Left ventricle myocardium superior (tissue), 1 donor: Measurements from ENCODE around the gene RBM28. TPM values are rescaled to one million over a fixed set of nuclear protein-coding genes. Genes with fewer than 3 reads are reported as not detected.

Experiments
- ATAC-seq: fragments of 200-7000 bp; cut with Tn5 transposase; one replicate; pipeline ENCODE4 v1.9.1; 2020; ENCODE audit warnings: mild to moderate bottlenecking, moderate library complexity
- DNase-seq: peaks from one replicate; pipeline ENCODE4 v3.0.0-alpha.2; 2020
- intact Hi-C: fragments of 100-400 bp; cut with micrococcal nuclease; formaldehyde crosslinking; loops from one replicate; pipeline ENCODE4 v1.11.0; 2022
- total RNA-seq: library from RNA; stranded (reverse); fragmentation: NEBNext Ultra II Directional; extraction: Animal tissue kit (Norgen Biotek cat#: 25700); gene quantifications from one replicate; pipeline ENCODE4 v1.2.1, GENCODE V29; 2021
- donor health status: DM: no; HTN: yes; CAD: no; lungs with severe emphysema.

Gene RBM28
- total RNA-seq, 1 donor from 2014 or later, result 36.0 TPM

DNA sequence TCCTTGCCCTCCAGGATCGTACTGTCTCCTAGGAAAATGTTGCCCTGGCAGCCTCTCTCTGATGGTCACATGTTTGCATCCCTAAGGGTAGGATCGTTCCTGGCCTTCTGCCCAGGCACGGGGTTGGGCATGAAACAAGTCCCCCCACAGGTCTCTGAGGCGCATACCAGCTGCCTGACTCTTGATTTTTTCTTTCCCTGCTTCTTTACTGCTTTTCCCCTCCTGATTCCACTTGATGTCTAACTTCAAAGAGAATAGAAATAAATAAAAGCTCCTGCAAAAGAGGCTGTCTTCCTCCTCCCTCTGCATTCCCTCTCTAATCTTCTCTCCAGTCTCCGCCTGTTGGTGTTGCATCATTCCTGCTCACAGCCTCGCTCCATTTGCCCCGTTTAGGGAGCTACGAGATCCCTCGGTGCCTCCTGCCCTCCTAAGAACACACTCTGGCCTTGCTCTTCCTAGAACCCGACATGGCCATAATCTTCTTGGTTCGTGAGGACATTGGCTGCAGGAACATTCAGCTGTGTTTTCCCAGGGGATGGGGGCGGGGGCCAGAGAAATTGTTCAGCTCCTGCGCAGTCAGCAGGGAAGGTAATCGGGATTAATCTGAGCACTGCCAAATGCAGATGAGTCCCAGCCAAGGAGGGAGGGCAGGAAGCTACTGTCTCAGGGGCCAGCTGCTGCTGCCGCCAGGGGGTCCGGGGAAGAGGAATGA lies 76.7 kb downstream of the RBM28 start:
- DNase-seq (peak; percentile 62), ATAC-seq (peak; percentile 83)
- intact Hi-C loops, result no loop called here

DNA sequence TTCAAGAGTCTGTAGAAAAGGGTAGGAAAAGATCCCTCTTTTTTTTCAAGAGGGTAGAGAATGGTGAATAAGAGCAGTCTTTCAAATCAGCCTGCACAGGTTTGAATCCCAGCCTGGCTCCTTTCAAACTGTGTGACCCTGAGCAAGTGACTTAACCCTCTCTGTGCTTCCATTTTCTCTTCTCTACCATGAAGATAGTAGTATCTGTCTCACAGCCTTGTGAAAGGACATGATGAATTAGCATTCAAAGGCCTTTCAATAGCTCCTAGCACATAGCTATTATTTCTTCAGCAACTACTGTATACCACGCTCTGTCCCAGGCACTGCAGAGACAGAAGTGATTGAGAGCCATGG lies 77.2 kb downstream of the RBM28 start:
- ATAC-seq (no peak), DNase-seq (no peak)
- intact Hi-C loops, result no loop called here

DNA sequence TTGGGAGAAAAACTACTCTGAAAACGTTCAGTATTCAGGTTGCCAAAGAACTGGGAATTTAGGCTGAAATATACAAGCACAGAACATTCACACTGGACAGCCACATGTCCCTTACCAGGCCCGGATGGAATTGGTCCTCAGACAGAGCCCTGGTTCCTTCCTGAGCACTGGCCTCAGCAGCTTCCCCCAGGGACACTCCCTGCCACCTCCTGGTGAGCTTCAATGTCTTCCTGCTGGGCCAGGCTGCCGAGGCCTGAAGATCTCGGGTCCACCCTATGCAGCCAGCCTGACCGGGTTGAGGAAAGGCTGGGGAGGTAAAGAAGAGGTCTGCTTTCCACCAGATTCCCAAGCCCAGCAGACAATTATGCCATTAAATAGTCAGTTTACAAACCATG lies 77.8 kb downstream of the RBM28 start:
- no peak for ATAC-seq
- intact Hi-C loops, result no loop called here
- DNase-seq, result no peak

DNA sequence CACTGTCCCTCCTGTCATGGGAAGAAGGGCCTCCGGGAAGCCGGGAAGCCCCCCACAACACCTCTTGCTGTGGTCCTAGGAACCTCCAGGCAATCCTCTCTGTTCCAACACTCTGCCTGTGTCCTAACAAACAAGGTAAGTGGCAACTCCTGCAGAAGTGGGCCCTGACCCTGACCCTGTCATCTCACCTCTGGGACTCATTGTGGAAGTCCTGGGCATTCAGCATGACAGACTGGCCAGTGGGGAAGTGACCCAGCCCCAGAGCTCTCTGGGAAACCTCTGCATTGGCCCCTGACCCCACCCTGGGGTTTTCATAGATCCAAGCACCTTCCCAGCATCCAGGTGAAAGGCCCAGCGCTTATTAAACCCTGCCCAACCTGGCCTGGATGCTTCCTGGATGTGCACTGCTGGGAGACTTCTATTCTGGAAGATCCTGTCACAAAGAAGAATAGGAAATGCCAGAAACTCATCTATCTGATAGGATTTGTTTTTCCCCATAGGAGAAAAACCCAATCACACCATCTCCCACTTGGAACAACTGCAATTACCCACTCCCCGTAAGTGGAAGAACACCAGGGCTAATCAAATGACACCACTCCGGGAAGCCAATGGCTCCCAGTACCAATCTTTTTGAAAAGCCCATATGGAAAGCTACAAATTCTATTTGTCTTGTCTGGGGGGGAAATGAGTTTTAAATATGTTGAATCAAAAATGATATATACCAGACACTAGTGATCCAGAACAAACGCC lies 78.4 kb downstream of the RBM28 start:
- intact Hi-C loops, result no loop called here

DNA sequence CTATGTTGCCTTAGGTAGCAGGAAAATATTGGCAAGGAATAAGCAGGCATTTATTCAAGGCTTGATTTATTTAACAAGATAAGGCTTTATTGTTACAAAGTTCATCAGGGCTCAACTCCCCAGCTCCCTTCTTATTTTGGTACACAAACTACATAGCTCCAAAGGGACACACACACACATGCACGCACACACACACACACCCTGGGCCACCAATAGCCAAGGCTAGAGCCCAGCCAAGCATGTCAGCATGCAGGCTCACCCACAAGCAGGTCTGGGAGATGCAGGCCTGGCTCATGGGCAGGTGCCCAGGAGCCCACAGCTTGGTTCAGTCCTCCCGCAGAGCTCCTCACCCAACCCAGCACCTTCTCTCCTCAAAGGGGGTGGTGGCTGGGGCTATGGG lies 79.2 kb downstream of the RBM28 start:
- DNase-seq, result no peak
- ATAC-seq, result no peak
- intact Hi-C loops, result no loop called here

More for the DNA sequence above, 78.4 kb downstream of the RBM28 start:
- no peak for ATAC-seq
- DNase-seq, result no peak

DNA sequence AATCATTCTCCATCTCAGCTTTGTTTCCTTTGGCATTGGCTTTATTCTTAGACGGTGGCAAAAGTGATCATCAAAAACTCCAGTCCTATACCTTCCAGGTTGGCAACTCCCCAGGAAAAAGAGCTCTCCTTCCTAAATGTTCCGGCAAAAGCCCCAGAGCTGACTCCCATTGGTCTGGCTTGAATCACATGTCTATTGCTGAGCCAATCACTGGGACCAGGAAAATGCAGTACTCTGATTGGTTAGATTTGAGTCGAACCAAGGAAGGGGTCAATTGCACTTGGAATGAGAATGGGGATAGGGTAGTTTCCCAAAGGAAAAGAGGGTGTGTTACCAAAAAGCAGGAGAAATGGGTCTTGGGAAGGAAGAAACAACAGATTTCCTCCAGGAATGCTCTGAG lies 80.3 kb downstream of the RBM28 start:
- intact Hi-C loops, result no loop called here
- no peak for DNase-seq
- ATAC-seq, result no peak

DNA sequence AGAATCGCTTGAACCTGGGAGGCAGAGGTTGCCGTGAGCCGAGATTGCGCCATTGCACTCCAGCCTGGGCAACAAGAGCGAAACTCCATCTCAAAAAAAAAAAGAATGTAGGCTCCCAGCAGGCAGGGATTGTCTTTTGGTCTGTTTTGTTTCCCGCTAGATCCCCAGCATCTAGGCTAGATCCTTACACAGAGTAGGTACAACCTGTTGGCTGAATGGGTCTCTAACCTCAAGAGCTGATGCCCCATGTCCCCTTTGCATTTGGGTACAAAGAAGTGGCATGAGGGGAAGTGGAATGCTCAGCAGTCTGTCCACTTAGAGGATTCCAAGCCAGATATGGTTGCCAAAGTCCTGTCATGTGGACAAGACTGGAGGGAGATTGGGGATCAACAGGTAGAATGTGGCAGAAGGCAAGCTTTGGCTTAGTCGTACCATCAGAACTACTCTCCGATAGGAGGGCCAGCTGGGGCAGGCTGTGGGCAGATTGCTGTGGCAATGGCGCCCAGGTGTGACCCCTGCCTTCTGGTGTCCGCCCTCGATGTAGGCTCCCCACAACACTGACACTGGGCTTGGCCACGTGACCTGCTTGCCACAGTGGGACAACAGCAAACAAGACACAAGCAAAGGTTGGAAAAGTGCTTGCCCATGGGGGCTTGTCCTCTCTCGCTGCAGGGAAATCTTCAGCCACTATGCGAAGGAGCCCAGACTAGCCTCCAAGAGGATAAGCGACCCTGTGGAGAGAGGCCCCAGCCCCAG lies 81.3 kb downstream of the RBM28 start:
- DNase-seq, result no peak
- no peak for ATAC-seq
- intact Hi-C loops, result no loop called here

DNA sequence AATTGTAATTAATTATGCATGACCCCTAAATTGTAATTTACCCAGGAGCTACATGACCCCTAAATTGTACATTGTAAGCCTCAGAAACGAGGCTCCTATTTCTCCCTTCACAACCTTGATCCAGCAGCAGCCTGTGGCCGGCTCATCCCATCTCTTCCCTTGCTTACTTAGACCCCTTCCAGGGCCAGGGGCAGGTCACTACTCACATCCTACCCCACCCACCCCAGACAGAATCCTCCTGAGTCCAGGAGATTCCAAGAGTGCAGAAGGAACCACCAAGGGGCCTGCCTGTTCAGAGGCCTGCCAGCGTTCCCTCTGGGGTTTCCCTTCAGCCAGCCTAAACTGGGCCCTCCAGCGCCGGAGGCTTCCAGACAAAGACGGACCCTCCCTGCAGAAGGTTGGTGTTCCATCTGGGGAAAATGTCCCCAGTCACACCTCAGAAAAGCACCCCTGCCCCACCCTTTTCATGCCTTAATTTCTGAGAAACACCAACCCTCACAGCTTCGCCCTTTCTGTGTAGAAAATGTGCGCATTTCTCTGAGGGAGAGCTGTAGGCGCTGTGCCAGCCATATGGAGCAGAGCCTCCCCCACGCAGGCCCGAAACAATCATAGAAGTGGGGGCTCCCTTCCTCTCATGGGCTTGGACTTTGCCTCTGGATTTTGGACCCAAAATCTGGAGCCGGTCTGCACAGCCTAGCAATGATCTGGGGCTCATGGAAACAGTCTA lies 83.5 kb downstream of the RBM28 start:
- ATAC-seq, result no peak
- DNase-seq, result no peak
- intact Hi-C loops, result no loop called here

DNA sequence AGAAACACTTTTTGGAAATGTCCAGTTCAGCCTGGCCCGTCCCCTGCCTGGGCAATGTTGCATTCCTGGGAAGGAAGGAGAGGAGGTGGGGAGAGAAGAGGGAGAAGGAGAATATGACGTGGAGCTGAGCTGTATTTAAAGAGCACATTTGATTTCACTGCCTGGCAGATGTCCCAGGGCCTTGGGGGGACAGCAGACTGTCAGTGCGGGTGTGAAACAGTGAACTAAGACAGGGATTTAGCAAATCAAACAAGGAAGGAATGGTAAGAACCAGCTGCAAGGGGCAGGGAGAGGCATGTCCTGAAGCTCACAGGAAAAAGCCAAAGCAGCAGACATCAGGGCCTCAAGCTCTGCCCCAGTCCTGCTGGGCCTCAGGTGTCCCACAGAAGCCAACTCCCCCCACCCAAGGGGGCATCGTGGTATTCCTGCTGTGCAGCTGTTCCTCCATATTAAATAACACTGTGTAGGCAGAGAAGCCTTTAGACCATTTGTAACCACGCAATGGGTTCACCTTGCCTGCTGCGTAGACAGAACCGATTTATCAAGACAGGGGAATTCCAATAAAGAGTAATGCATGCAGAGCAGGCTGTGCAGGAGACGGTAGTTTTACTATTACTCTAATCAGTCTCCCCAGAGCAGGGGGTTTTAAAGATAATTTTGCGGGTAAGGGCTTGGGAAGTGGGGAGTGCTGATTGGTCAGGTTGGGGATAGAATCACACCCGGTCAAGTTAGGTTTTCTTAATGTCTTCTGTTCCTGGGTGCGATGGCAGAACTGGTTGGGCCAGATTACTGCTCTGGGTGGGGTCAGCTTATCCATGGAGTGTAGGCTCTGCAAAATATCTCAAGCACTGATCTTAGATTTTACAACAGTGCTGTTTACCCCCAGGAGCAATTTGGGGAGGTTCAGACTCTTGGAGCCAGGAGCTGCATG lies 84.3 kb downstream of the RBM28 start:
- intact Hi-C loops, result no loop called here
- no peak for ATAC-seq
- DNase-seq, result no peak

DNA sequence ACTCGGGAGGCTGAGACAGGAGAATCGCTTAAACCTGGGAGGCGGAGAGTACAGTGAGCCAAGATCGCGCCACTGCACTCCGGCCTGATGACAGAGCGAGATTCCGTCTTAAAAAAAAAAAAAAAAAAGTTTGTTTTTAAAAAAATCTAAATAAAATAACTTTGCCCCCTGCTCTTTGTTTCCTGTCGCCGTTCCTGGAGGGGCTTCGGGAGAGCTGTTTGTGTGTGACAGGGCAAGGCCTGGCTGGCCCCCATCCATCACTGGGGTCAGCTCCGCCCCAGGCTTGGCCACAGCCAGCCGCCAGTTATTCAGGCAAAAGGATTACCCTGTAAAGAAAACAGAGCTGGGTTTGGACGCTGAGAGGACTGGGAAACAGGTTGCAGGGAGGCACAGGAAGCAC lies 86.2 kb downstream of the RBM28 start:
- intact Hi-C loops, result no loop called here
- DNase-seq (no peak), ATAC-seq (no peak)

DNA sequence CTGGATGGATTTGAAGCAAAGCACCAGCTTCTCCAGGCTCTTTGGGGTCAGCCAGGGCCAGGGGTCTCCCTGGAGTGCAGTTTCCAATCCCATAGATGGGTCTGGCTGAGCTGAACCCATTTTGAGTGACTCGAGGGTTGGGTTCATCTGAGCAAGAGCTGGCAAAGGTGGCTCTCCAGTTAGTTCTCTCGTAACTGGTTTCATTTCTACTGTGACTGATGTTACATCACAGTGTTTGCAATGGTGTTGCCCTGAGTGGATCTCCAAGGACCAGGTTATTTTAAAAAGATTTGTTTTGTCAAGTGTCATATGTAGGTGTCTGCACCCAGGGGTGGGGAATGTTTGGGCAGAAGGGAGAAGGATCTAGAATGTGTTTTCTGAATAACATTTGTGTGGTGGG lies 88.4 kb downstream of the RBM28 start:
- ATAC-seq (no peak), DNase-seq (no peak)
- intact Hi-C loops, result no loop called here

DNA sequence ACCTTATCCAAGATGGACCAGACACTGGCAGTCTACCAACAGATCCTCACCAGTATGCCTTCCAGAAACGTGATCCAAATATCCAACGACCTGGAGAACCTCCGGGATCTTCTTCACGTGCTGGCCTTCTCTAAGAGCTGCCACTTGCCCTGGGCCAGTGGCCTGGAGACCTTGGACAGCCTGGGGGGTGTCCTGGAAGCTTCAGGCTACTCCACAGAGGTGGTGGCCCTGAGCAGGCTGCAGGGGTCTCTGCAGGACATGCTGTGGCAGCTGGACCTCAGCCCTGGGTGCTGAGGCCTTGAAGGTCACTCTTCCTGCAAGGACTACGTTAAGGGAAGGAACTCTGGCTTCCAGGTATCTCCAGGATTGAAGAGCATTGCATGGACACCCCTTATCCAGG lies 89.2 kb downstream of the RBM28 start:
- DNase-seq, result no peak
- intact Hi-C loops, result no loop called here
- ATAC-seq, result no peak

DNA sequence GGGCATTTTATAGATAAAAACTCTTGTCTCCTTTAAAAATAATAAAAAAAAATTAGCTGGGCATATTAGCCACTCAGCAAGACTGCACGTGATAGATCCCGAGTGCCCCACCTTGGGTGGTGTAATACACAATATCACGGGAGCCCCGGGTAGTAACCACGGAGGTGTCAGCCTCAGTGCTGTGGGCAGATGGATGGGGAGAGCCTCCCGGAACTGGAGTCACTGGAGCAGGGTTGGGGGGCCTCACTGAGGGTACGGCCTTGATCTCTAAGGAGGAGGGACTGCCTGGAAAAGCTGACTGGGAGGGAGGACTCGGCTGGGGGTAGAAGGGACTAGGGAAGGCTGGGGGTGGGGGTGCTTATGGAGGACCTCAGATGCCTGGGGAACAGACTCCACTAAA lies 90.0 kb downstream of the RBM28 start:
- intact Hi-C loops, result no loop called here
- ATAC-seq (no peak), DNase-seq (no peak)

DNA sequence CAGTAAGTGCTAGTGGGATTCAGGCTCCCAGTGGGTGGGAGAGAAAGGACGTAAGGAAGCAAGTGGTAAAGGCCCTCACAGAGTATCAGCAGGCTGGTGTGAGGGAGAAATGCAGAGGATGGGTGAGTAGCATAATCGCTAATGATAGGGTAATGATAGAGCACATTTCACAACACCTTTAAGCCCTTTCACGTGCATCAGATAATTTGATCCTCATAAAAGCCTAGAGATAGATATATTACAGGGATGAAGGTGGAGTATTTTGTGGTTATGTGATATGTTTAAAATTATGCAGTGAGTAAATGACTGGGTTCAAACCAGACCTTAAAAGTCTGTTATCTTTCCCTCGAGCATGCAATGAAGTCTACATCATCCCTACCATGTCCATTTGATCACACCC lies 92.4 kb downstream of the RBM28 start:
- ATAC-seq, result no peak
- no peak for DNase-seq
- intact Hi-C loops, result no loop called here

Other genes starting within 250 kb of the RBM28 start
- gene LEP, start 102.6 kb downstream of the RBM28 start, total RNA-seq, result 0.42 TPM
- 1.6 TPM for gene PRRT4, start 17.8 kb upstream of the RBM28 start, total RNA-seq
- gene IMPDH1, start 66.1 kb upstream of the RBM28 start, total RNA-seq, result 20.7 TPM
- gene HILPDA, start 112.0 kb upstream of the RBM28 start, total RNA-seq, result 6.9 TPM
- gene METTL2B, start 132.8 kb upstream of the RBM28 start, total RNA-seq, result 19.4 TPM